GM19351 (cell line): ENCODE results near the gene ARRDC2.
"Not testable (repeated sequence)": the region's sequence is repeated elsewhere in the genome, so short reads cannot be mapped to it uniquely, and the experiment has no call there.

ENCODE experiments used
- ATAC-seq: cut with Tn5 transposase; IDR thresholded peaks from one replicate; pipeline ENCODE4 v1.9.1; 2021; ENCODE audit warnings: mild to moderate bottlenecking, moderate library complexity; ENCODE audit not compliant: unreplicated experiment

ARRDC2 gene

DNA sequence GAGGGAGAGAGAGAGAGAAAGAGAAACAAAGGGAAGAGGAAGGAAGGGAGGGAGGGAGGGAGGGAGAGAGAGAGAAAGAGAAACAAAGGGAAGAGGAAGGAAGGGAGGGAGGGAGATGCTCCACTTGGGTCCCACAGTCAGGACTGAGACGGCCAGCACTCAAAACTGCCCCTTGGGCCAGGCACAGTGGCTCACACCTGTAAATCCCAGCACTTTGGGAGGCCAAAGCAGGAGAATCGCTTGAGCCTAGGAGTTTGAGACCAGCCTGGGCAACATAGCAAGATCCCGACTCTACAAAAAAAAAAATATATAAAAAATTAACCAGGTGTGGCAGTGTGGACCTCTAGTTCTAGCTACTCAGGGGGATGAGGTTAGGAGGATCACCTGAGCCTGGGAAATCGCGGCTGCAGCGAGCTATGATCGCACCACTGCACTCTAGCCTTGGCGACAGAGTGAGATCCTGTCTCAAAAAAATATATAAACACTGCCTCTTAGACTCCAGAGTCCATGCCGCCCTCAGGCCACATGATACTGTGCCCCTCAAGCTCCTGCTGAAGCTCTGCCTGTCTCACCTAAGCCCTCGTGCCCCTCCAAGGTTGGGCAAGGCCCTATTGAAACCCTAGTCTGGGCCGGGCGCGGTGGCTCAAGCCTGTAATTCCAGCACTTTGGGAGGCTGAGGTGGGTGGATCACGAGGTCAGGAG lies 8.4 kb downstream of the ARRDC2 start:
- no peak for ATAC-seq

DNA sequence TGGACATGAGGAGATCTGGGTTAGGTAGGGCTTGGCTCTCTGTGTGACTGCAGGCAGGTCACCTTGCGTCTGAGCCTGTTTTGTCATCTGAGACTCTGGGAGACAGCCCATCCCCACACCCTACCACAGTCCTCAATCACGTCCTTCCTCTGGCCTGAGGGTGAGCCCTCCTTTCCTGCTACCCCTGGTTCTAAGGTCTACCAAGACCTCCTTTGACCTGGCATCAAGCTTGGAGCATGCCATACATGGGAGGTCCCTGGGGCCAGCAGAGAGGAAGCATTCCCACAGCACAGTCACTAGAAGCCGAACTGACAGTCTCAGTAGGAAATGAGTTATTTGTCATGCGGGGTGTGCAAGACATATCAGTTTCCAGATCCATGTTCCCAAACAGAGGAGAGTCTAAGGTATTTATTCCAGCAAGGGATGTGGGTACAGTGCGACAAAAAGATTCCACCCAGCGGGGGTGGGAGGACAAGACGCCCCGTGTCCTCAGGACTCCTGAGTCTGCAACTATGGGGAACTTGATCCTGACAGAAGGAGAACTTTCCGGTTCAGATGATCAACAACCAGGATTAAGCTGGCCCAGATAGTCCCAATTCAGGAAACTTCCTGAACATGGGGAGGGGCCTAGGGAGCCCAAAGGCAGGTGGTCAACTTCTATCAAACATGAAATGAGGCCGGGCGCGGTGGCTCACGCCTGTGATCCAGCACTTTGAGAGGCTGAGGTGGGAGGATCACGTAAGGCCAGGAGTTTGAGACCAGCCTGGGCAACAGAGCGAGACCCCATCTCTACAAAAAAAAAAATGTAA lies 9.5 kb downstream of the ARRDC2 start:
- ATAC-seq = no peak

DNA sequence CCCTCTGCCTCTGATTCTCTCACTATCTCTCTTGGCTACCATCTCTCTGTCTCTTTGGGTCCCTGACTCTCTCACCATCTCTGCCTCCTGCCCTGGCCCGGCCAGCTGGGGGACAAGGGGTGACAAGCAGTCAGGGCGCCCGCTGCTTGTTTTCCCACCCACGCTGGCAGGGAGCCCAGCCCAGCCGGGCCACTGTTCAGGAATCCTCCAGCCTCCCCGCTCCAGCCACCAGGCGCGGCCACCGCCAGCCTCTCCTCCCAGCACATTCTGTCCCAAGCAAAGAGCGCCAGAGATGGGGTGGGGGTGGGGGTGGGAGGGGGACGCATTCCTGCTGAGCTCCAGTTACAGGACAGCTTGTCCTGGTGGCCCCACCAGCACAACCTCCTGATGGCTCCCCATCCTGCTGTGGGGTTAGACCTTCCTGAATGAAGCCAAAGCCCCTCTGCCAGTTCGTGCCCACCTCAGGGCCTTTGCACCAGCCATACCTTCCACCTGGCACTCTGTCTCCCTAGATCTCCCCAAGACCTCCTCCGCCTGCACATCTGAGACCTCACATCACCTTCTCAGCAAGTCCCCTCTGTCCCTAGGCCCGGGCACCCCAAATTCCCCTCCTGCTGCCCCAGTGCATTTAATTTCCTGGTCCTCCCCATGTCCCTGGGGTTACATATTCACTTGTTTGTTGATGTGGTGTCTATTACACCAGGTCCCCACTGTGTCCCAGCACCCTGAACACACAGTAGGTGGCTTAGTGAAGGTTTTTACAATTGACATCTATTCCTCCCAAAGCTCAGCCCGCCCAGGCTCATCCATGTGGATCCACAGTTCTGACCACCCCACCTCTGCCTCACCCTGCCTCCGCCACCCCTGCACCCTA lies 12.5 kb downstream of the ARRDC2 start:
- ATAC-seq = no peak

DNA sequence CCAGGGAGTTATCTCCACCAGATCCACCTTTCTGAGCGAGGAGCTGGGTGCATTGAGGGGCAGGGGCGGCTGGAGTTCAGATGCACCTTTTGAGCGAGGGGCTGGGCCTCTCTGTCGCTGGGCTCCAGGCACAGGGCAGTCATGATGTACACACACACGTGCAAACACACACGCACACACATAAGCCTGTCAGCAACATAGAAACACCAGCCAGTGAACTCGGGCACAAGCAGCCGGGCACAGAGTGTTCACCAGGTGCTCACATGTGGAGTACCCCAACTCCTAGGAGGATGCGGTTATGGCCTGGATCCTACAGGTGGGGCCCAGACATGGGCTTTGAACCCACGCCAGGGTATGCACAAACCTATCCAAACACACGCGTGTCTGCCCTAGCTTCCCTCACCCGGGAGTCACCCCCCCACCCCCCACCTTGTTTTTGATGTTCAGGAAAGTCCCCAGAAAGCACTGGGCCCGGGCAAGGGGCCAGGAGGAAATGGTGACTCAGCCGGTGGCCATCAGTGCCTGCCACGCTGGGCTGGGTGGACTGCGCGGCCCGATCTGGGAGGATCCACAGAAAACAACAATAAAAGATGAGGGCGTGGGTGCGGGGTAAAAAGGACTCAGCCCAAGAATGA lies 13.3 kb downstream of the ARRDC2 start:
- ATAC-seq = no peak

DNA sequence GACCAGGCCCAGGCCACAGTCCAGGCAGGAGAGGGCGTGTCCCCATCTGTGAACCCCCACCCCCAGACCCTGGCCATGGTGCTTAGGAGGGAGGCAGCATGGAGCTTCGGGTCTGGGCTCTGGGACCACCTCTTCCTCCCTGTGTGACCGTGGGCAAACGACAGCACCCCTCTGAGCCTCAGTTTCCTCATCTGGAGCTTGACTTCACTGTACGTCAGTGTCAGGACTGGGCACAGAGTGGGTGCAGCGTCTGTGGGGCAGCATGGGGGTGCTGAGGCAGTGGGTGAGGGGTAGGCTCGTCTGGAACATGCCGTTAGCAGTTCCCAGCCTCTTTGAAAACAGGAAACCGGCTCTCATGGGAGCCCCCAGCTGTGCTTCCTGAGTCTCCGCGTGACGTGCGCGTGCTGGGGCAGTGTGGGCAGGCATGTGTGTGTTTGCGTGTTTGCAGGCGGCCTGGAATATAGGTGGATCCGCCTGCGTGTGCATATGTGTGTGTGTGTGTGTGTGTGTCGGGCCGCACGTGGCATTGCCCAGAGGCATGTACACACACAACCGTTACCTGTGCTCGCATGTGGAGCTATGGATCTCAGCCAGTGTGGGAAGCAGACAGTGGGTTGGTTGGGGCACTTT lies 15.8 kb downstream of the ARRDC2 start:
- no peak for ATAC-seq

DNA sequence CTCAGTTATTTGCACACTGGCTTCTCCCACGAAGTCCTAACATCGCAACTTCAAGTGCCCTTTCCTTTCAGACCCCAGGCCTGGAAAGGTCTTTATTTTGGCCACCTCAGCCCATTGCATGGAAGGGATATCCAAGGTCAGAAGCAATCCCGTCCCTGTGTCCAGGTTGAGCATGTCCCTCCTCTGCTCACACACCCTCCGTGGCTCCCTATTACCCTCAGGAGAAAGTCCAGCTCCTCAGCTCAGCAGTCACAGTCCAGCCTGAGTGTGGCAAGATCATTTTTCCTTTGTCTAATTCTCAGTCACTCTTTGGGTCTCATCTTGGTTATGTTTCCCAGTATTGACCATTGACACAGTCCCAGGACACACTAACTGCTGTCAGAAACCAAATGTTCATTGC lies 19.2 kb downstream of the ARRDC2 start:
- no peak for ATAC-seq

DNA sequence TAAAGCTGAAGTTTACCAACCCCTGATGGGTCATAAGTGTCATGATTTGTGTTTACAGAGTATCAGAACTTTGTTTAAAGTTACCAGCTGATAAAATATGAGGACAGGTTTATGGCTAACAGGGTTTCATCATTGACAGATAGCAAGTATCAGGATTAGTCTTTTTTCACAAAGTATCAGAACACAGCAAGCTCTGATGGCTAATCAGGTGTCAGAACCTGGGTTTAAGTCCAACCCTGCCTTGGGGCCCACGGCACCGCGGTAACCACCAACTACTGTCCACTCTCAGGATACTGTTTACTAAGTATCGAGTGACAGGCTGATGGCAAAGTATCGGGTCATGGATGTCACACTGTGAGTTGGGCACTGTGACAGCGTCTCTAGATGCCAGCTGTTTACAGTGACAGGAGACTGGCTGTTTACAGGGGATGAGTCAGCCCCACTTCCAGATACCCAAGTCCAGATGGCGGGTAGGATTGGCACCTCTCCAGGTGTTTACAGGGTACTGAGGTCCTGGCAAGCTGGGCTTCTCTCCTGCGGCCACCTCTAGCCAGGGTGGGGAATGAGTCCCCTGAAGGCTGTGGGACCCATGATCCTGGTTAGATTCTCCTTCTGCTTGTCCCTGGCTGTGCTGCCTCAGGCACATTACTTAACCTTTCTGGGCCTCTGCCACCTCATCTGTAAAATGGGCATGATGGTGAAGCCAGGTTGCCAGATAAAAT lies 21.8 kb downstream of the ARRDC2 start:
- ATAC-seq = no peak

DNA sequence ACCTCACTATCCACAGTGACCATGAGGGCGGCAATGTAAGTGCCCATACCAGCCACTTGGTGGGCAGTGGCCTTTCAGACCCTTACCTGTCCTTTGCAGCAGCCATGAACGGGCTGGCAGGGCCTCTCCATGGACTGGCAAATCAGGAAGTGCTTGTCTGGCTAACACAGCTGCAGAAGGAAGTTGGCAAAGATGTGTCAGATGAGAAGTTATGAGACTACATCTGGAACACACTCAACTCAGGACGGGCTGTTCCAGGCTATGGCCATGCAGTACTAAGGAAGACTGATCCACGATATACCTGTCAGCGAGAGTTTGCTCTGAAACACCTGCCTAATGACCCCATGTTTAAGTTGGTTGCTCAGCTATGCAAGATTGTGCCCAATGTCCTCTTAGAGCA lies 23.4 kb downstream of the ARRDC2 start:
- ATAC-seq = not testable (repeated sequence)

DNA sequence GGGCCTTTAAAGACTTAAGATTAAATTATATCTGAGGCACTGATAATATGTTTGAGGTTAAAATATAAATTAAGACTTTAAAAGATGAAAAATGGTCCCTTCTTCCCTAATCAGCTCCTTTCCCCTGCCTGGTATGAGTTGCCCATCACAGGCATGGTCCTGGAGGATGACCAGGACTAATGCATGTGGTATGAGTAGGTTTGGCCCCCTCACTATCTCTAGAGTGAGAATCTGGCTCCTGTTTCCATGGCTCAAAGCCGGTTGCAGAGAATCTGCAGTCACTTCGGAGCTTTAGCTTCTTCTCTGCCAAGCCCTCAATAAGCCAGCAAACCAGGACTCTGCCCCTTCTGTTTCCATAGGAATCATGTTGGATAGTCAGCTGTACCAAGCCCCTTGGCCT lies 24.1 kb downstream of the ARRDC2 start:
- not testable (repeated sequence) for ATAC-seq

DNA sequence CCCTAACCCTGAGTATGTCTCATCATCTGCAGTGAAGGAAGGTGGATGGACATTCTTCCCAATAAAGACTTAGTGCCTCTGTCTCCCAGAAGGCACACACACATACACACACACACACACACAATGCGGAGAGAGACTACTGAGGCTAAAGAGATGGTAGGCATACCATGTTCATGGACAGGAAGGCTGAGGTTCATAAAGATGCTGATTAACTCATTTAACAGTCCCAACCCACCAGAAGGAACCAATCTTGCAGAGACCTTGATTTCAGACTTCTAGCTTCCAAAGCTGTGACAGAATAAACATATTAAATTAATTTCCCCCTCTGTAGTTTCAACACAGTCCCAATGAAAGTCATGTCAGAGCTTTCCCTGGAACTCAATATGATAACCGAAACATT lies 33.1 kb downstream of the ARRDC2 start:
- no peak for ATAC-seq

DNA sequence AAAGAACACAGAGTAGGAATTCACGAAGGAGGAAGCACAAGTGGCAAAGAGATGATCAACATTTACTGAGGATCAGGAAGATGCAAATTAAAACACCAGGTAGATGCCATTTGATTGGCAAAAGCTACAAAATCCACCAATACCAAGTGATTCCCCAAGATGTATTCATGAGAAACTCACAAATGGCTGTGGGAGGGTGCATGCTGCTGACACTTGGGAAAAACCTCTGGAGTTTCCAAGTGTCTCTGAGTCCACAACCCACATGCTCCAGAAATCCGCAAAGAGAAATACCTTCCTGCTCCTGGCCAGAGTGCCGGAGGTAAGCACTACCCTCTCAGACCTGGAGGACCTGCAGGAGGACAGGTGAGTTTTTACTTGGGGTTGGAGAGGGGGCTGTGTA lies 35.7 kb downstream of the ARRDC2 start:
- ATAC-seq = no peak

DNA sequence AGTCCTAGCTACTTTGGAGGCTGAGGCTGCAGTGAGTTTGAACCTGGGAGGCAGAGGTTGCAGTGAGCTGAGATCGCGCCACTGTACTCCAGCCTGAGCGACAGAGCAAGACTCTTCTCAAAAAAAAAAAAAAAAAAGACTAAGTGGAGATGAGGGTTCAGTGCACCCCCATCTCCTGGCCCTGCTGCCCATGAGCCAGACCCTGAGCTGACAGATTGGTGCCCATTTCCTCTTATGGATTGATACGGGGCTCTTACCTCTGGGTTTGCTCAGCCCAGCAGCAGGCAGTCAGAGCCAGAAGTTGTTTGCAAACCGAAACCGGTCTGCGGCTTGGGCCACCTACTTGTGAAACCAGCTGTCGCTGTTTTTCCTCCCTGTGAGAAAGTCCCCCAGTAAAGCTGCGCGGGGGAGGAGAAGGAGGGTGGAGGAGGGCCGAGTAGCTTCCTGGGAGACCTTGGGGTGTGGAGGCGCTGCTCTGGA lies 36.9 kb downstream of the ARRDC2 start:
- peak; percentile 90 for ATAC-seq

DNA sequence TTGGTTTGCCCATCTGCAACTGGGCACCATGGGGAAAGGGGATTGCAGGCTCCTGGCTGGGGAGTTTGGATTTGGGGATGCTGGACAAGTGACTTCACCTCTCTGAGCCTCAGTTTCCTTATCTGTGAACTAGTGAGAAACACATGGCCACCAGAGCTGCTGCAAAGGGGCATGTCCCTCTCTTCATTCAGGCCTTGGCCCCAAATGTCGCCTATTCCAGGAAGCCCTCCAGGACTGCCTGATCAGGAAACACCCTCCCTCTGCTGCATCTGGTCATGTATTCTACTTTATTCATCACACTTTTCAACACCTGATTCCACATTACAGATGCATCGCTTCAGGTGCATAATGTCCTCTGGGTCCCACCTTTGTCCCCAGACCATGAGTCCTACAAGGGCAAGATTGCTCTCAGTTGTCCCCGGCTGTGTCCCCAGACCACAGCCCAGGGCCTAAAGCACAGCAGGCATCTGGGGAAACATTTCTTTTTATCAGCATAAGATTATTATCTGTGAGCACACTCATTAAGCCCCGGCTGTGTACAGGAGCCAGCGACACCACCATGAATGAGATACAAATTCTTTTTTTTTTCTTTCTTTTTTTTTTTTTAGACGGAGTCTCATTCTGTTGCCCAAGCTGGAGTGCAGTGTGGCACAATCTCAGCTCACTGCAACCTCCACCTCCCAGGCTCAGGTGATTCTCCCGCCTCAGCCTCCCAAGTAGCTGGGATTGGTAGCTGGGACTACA lies 37.5 kb downstream of the ARRDC2 start:
- no peak for ATAC-seq

DNA sequence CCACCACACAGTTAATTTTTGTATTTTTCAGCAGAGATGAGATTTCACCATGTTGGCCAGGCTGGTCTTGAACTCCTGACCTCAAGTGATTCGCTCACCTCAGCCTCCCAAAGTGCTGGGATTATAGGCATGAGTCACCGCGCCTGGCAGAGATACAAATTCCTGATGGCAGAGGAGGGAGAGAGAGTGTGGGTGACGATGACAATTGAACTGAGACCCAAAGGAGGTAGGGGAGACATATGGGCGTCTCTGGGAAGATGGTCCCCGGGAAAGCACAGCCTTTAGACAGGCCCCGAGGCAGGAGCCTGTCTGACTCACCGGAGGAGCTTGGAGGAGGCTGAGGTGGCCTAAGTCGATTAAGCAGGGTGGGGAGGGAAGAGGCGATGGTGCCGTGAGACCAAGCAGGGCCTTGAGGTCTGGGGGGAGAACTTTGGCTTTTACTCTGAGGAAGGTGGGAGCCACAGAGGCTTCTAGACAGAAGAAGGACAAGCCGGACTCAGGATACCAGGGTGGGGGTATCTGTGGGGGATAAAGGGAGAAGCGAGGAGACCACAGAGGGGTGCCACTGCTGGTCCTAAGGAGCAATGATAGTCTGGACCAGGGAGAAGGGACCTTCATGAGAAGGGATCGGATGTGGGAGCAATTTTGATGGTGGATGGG lies 38.2 kb downstream of the ARRDC2 start:
- ATAC-seq = no peak

DNA sequence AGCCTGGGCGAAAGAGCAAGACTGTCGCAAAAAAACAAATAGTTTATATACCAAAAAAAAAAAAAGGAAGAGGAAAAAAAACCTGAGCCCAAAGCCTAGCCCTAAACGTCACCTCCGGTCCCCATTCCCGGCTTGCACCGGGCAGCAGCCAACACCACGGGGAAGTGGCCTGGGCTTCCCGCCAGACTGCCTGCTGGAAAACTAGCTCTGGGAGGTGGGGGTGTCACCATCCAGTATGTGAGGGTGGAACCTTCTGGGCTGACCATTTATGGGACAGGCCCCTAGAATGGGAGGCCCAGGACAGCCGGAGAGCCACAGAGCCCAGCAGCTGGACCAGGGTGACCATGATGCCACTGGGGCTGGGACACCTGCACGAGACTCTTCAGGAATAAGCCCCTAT lies 41.4 kb downstream of the ARRDC2 start:
- ATAC-seq = no peak

DNA sequence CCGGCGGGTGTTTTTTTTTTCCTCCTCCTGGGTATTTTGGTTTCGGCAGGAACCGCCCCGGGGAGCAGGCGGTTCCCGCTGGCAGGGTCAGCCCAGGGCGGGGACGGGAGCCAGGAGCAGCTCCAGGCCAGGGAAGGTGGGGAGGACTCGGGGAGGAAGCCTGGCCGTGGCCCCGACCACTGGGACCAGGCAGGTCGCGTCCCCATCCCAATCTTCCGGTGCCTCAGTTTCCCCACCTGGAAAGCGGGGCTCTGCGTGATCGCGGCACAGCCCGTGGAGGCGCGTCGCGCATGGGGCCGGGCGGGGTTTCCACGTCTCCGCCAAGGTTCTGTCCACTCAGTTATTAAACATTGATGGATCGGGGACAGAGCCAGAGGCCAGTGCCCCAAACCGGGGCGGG lies 43.9 kb downstream of the ARRDC2 start:
- no peak for ATAC-seq

DNA sequence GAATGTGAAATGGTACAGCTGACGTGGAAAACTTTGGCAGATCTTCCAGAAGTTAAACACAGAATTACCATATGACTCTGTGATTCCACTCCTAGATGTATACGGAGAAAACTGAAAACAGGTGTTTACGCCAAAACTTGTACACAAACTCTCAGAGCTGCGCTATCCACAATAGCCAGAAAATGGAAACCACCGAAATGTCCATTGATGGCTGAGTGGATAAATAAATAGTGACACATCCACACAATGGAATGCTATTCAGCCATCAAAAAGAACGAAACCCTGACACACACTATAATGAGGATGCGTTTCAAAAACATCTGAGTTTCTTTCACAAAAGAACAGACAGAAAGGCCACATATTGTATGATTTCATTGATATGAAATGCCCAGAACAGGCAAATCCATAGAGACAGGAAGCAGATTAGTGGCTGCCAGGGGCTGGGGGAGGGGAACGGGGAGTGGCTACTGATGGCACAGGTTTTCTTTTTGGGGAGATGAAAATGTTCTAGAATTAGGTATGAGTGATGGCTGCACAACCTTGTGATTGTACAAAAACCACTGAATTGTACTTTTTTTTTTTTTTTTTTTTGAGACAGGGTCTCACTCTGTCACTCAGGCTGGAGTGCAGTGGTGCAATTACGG lies 45.7 kb downstream of the ARRDC2 start:
- no peak for ATAC-seq

DNA sequence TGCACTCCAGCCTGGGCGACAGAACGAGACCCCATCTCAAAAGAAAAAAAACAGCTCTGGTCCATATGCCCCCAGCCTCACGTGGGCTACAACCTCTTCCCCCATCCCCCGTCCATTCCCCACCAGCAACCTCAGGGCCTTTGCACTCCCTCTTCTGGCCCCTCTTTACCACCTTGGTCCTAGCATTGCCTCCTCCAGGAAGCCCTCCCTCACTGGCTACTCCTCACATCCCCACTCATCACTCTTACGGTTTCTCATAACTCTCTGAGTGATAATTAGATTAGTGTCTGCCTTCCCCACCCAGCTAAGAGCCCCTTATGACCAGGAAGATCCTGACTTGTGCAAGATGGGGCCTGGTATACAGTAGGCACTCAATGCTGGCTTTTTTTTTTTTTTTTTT lies 48.0 kb downstream of the ARRDC2 start:
- no peak for ATAC-seq
